Omental fat pad (tissue), 4 donors: ENCODE data around the gene DNER. TPM values are rescaled to one million over a fixed set of nuclear protein-coding genes. Genes with fewer than 3 reads are reported as not detected.

Experiments
- ATAC-seq: fragments of 150-250 bp; one replicate; pipeline ENCODE4 v1.9.1; 2016; ENCODE audit warnings: mild to moderate bottlenecking, moderate library complexity; ENCODE audit not compliant: low FRiP score
- DNase-seq: peaks from one replicate; pipeline ENCODE4 v3.0.0-alpha.2; 2019; ENCODE audit warnings: low spot score
- total RNA-seq, 4 donors: library from RNA; depleted of rRNA; stranded (reverse); fragments of >200 nt; gene quantifications; one replicate each; pipeline ENCODE4 v1.1.0, GENCODE V29; 2016
- TF ChIP-seq, protein P1 (sequence below), 3 donors: fragments of 450-650 bp; IDR thresholded peaks; one replicate each; pipeline ENCODE4 v1.5.1; 2016 to 2017; ENCODE audit warnings: antibody characterized with exemption in 3 of 3, mild to moderate bottlenecking in 3 of 3, moderate library complexity in 2 of 3

Gene DNER
- total RNA-seq, 4 donors from 2014 or later = 3.1 to 12.2 (median 8.7) TPM

DNA sequence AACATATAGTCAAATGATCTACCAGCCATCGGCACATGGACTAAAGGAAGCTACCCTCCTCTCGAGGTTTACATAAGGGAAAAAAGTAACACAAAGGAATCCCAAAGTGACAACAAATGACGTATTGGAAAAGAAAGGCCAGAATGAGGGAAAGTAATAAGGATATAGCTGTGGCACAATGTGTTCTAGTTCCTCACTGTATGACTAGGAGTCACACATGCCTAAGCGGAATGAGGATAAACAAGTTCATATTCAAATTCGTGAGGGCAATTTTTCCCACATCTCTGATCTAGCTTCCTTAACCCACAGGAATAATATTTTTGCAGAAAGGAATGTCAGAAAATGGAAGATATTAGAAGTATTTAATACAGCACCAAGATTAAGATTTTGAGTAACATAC, 281.0 kb downstream of the DNER start:
- TF ChIP-seq, protein P1, sequence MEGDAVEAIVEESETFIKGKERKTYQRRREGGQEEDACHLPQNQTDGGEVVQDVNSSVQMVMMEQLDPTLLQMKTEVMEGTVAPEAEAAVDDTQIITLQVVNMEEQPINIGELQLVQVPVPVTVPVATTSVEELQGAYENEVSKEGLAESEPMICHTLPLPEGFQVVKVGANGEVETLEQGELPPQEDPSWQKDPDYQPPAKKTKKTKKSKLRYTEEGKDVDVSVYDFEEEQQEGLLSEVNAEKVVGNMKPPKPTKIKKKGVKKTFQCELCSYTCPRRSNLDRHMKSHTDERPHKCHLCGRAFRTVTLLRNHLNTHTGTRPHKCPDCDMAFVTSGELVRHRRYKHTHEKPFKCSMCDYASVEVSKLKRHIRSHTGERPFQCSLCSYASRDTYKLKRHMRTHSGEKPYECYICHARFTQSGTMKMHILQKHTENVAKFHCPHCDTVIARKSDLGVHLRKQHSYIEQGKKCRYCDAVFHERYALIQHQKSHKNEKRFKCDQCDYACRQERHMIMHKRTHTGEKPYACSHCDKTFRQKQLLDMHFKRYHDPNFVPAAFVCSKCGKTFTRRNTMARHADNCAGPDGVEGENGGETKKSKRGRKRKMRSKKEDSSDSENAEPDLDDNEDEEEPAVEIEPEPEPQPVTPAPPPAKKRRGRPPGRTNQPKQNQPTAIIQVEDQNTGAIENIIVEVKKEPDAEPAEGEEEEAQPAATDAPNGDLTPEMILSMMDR (IDR thresholded peaks at IDR 0.05) = no peak
- no peak for DNase-seq
- ATAC-seq = no peak

DNA sequence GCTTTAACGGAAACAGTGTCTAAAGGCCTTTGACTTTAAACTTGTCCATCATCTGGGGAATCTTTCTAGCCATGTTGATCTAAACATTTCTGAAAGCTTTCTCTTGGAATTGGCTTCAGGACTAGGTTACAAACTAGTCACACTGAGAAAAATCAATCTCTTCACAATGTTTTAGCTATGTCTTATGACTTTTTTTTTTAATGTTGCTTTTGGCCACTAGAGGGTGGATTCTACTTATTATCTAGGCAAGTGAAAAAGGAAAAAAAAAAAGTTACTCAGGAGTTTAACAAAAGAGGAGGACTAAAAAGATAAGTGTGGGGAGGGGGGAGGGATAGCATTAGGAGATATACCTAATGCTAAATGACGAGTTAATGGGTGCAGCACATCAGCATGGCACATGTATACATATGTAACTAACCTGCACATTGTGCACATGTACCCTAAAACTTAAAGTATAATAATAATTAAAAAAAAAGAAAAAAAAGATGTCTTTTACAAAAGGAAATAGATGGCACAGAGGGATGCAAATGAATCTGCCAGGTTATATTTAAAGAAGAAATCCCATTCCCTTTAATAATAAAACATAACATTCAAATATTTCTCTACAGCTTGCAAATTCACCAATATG, 282.9 kb downstream of the DNER start:
- ATAC-seq (no peak), DNase-seq (no peak)
- TF ChIP-seq, protein P1 (IDR thresholded peaks at IDR 0.05) = no peak

DNA sequence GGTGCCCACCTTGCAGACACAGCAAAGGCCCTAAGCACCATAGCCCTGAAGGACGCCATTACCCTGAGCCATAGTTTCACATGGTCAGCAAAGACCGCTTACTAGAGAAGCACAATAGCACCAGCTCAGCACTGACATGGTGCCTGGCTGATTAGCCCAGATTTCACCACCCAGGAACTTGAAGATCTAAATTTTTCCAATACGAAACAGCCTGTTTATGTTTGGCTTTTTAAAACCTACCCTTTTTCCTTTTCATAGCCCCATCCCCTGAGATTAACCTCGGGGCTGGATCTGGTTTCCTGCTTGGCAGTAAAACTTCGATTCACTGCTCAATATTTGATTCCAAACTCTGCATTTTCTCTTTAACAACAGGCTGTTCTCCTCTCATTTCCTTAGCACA, 284.8 kb downstream of the DNER start:
- DNase-seq = no peak
- TF ChIP-seq, protein P1 (IDR thresholded peaks at IDR 0.05) = no peak
- no peak for ATAC-seq

DNA sequence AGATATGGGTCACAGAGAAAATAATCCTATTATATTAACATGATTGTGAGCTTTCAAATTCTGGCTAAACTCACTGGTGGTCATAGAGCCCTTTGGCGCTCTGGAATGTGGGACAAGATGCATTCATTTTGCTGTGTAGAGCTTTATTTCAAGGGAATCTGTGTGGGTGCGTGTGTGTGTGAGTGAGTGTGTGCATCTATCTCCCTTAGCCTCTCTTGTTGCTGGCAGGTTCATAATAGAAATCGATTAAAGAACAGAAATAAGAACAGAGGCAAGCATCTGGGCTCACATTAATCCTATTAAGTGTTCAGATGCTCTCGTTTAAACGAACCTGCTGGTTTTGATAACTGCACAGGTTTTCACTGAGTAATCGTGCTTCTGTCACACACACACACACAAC, 287.9 kb downstream of the DNER start:
- TF ChIP-seq, protein P1 (IDR thresholded peaks at IDR 0.05) = no peak
- no peak for DNase-seq
- ATAC-seq = no peak

DNA sequence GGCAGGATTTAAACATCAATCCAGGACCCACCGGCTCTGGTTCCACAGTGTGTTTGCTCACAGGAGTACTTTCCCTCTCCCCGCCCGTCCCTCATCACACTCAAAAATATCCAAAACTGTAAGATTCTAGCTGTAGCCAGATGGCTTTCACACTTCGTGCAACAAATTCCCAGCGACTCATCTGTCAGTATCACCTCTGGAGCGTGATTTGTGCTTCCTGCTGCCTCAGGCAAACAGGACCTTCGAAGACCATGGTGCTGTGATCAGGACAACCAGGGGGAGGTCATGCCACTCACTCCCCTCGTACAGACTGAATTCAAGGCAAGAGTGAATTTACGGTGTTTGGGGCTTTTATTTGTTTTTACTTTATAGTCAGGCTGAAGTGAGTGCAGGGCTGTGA, 288.8 kb downstream of the DNER start:
- ATAC-seq (no peak), DNase-seq (no peak)
- TF ChIP-seq, protein P1 (IDR thresholded peaks at IDR 0.05) = no peak

DNA sequence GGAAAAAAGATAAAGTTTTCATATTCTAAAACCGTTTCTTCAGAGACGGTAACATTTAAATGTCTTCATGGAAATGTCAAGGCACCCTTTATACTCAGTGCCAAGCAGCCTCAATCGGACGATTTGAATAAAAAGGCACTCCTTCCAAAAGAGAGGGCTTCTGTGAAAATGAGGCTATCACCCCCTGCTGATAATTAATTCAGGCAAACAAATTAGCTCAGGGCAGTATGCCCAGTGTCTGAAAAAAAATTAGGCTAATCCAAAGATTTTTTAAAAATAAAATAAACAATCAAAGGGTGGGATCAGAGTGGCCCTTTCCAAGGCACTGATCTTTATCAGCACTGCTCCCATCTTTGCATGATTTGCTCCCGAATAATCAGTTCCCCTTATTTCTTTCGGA, 292.3 kb downstream of the DNER start:
- DNase-seq = no peak
- TF ChIP-seq, protein P1 (IDR thresholded peaks at IDR 0.05) = no peak
- ATAC-seq = no peak

DNA sequence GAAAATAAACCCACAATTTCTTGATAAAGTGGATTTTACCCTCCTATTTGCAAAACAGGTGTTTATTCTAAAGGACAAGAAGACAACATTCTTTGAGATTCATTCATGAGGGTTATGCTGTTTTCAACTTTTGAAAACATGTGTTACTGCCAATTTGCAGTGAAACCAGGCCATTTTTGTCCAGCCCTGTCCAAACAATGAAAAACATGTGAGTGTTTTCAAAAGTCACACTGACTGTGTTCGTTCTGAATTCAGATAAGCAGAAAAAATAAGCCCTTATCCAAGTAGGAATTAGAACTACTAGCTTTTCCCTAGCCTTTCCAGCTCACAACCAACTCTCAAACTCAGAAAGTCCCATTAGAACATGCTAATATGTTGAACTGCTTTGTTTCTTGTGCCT, 295.2 kb downstream of the DNER start:
- DNase-seq = no peak
- ATAC-seq = no peak
- TF ChIP-seq, protein P1 (IDR thresholded peaks at IDR 0.05) = no peak
